ENCODE data around the gene PCSK6.

The PCSK6 gene

GRCh38 chr15:101504373-101504772, 14.9 kb upstream of the PCSK6 start:
- H3K9me3 ChIP-seq (replicated peaks; ENCODE audit: insufficient read depth, low read length) = no peaks in the 10 kb centered on the region
- no peaks in the 10 kb centered on the region for H4K20me1 ChIP-seq (ENCODE audit: insufficient read depth, low read length)
- no peak overlapping the region for H3K4me2 ChIP-seq (ENCODE audit: low read depth, low read length)
- H3K9me2 ChIP-seq (replicated peaks; ENCODE audit: insufficient read depth, low read length) = no peaks in the 10 kb centered on the region
- no peaks in the 10 kb centered on the region for H3K27me3 ChIP-seq (replicated peaks; ENCODE audit: insufficient read depth, low read length)
- no peaks in the 10 kb centered on the region for H3K79me2 ChIP-seq (ENCODE audit: low read length)
- H3K27ac ChIP-seq (ENCODE audit: low read length) = no peak overlapping the region
- no peak for DNase-seq
- no peak overlapping the region for H3K4me3 ChIP-seq (ENCODE audit: low read length)
- H3K36me3 ChIP-seq (replicated peaks; ENCODE audit: insufficient read depth, low read length) = no peaks in the 10 kb centered on the region
- H3K9ac ChIP-seq (ENCODE audit: low read length) = no peak overlapping the region
- H3K4me1 ChIP-seq (ENCODE audit: low read length) = peaks cover 18% of the 10 kb centered on the region
- no peak overlapping the region for H2AFZ ChIP-seq (ENCODE audit: low read length)
- H3F3A ChIP-seq (ENCODE audit: insufficient read depth, low read length) = no peaks in the 10 kb centered on the region
- TF ChIP-seq EZH2phosphoT487 (IDR thresholded peaks at IDR 0.05; ENCODE audit: low read length) (no peak), EZH2 (optimal IDR thresholded peaks at IDR 0.05; ENCODE audit: low read depth, low read length) (no peak), CTCF (IDR thresholded peaks at IDR 0.05; ENCODE audit: low read length) (no peak)

GRCh38 chr15:101503296-101503599, 13.7 kb upstream of the PCSK6 start:
- no peak overlapping the region for H3K27ac ChIP-seq (ENCODE audit: low read length)
- no peaks in the 10 kb centered on the region for H3K79me2 ChIP-seq (ENCODE audit: low read length)
- H3K4me1 ChIP-seq (ENCODE audit: low read length) = peaks cover 18% of the 10 kb centered on the region

GRCh38 chr15:101502572-101503295, 13.2 kb upstream of the PCSK6 start:
- no peak overlapping the region for H3K4me3 ChIP-seq (ENCODE audit: low read length)
- H3K9ac ChIP-seq (ENCODE audit: low read length) = no peak overlapping the region
- no peaks in the 10 kb centered on the region for H3K79me2 ChIP-seq (ENCODE audit: low read length)
- no peaks in the 10 kb centered on the region for H3K9me2 ChIP-seq (replicated peaks; ENCODE audit: insufficient read depth, low read length)
- no peak overlapping the region for H3K4me2 ChIP-seq (ENCODE audit: low read depth, low read length)
- no peaks in the 10 kb centered on the region for H3K36me3 ChIP-seq (replicated peaks; ENCODE audit: insufficient read depth, low read length)
- H3K27me3 ChIP-seq (replicated peaks; ENCODE audit: insufficient read depth, low read length) = no peaks in the 10 kb centered on the region
- no peaks in the 10 kb centered on the region for H3F3A ChIP-seq (ENCODE audit: insufficient read depth, low read length)
- no peak overlapping the region for H3K27ac ChIP-seq (ENCODE audit: low read length)
- H4K20me1 ChIP-seq (ENCODE audit: insufficient read depth, low read length) = no peaks in the 10 kb centered on the region
- TF ChIP-seq CTCF (IDR thresholded peaks at IDR 0.05; ENCODE audit: low read length) (no peak), EZH2phosphoT487 (IDR thresholded peaks at IDR 0.05; ENCODE audit: low read length) (no peak), EZH2 (optimal IDR thresholded peaks at IDR 0.05; ENCODE audit: low read depth, low read length) (no peak)
- H3K9me3 ChIP-seq (replicated peaks; ENCODE audit: insufficient read depth, low read length) = no peaks in the 10 kb centered on the region
- no peak for DNase-seq
- H3K4me1 ChIP-seq (ENCODE audit: low read length) = peaks cover 18% of the 10 kb centered on the region
- H2AFZ ChIP-seq (ENCODE audit: low read length) = no peak overlapping the region

More at GRCh38 chr15:101503296-101503599, 13.7 kb upstream of the PCSK6 start:
- TF ChIP-seq CTCF (IDR thresholded peaks at IDR 0.05; ENCODE audit: low read length) (no peak), EZH2phosphoT487 (IDR thresholded peaks at IDR 0.05; ENCODE audit: low read length) (no peak), EZH2 (optimal IDR thresholded peaks at IDR 0.05; ENCODE audit: low read depth, low read length) (no peak)
- no peak overlapping the region for H3K4me2 ChIP-seq (ENCODE audit: low read depth, low read length)
- no peaks in the 10 kb centered on the region for H3K36me3 ChIP-seq (replicated peaks; ENCODE audit: insufficient read depth, low read length)
- H2AFZ ChIP-seq (ENCODE audit: low read length) = no peak overlapping the region
- H3K9me3 ChIP-seq (replicated peaks; ENCODE audit: insufficient read depth, low read length) = no peaks in the 10 kb centered on the region
- no peak for DNase-seq
- H3K4me3 ChIP-seq (ENCODE audit: low read length) = no peak overlapping the region
- no peaks in the 10 kb centered on the region for H3F3A ChIP-seq (ENCODE audit: insufficient read depth, low read length)
- no peaks in the 10 kb centered on the region for H4K20me1 ChIP-seq (ENCODE audit: insufficient read depth, low read length)
- H3K27me3 ChIP-seq (replicated peaks; ENCODE audit: insufficient read depth, low read length) = no peaks in the 10 kb centered on the region
- no peak overlapping the region for H3K9ac ChIP-seq (ENCODE audit: low read length)
- no peaks in the 10 kb centered on the region for H3K9me2 ChIP-seq (replicated peaks; ENCODE audit: insufficient read depth, low read length)

Data from MM.1S (cell line).